Subcutaneous adipose tissue (tissue), 4 donors: ENCODE results near the gene ZNF91. TPM values are rescaled to one million over a fixed set of nuclear protein-coding genes. Genes with fewer than 3 reads are reported as not detected.

Experiments used
- CTCF ChIP-seq: fragments of 450-650 bp; IDR thresholded peaks from one replicate; pipeline ENCODE4 v1.5.1; 2016; ENCODE audit warnings: low read depth, mild to moderate bottlenecking, control low read depth, antibody characterized with exemption, moderate library complexity
- total RNA-seq, 4 donors: library from RNA; depleted of rRNA; stranded (reverse); fragments of >200 nt; gene quantifications; one replicate each; pipeline ENCODE4 v1.1.0, GENCODE V29; 2016

The ZNF91 gene
- total RNA-seq, 4 donors from 2014 or later = 75.3 to 158 (median 108) TPM

- TF ChIP-seq CTCF = no peak
Measured at GRCh38 chr19:23381114-23381513, 14.2 kb downstream of the ZNF91 start.

- TF ChIP-seq CTCF = no peak
Measured at GRCh38 chr19:23378948-23379347, 16.3 kb downstream of the ZNF91 start.

GRCh38 chr19:23377276-23377675 lies 18.0 kb downstream of the ZNF91 start:
- TF ChIP-seq CTCF = no peak

- no peak for TF ChIP-seq CTCF
Measured at GRCh38 chr19:23366437-23366836, 28.8 kb downstream of the ZNF91 start.

GRCh38 chr19:23365222-23365621 lies 30.0 kb downstream of the ZNF91 start:
- no peak for TF ChIP-seq CTCF

- no peak for TF ChIP-seq CTCF
Measured at GRCh38 chr19:23351806-23352205, 43.5 kb downstream of the ZNF91 start.

- TF ChIP-seq CTCF = no peak
Measured at GRCh38 chr19:23346696-23347095, 48.6 kb downstream of the ZNF91 start.
